NT2/D1 (cell line): ENCODE data around the gene MED14.
A peak's percentile ranks its signal among the peaks of the same experiment; 100 is the strongest.
"Not testable (repeated sequence)": the region's sequence is repeated elsewhere in the genome, so short reads cannot be mapped to it uniquely, and the experiment has no call there.

Experiments
- DNase-seq: peaks from one replicate; pipeline ENCODE4 v3.0.0-alpha.2; 2011; ENCODE audit warnings: low read depth, low spot score
- H3K27me3 ChIP-seq: 2 replicates; pipeline ENCODE4 v1.6.0; 2011; ENCODE audit warnings: mild to moderate bottlenecking; ENCODE audit not compliant: insufficient read length, insufficient read depth
- H3K36me3 ChIP-seq: 2 replicates; pipeline ENCODE4 v1.6.1; 2011; ENCODE audit warnings: mild to moderate bottlenecking, low read length, mixed read lengths; ENCODE audit not compliant: insufficient read depth, insufficient read length
- H3K4me1 ChIP-seq: 2 replicates; pipeline ENCODE4 v1.5.1; 2011; ENCODE audit not compliant: insufficient read depth, insufficient read length
- H3K4me3 ChIP-seq: 2 replicates; pipeline ENCODE4 v1.5.1; 2011; ENCODE audit warnings: low read depth; ENCODE audit not compliant: insufficient read length
- H3K9ac ChIP-seq: 2 replicates; pipeline ENCODE4 v1.6.0; 2011; ENCODE audit warnings: low read depth; ENCODE audit not compliant: insufficient read length
- H3K9me3 ChIP-seq: 2 replicates; pipeline ENCODE4 v1.5.1; 2011; ENCODE audit warnings: mild to moderate bottlenecking, low read length; ENCODE audit not compliant: insufficient read depth
- SUZ12 ChIP-seq: IDR thresholded peaks from 2 replicates; pipeline ENCODE4 v1.6.1; 2011; ENCODE audit not compliant: insufficient read length, insufficient read depth; ENCODE audit errors: extremely low read depth
- YY1 ChIP-seq: IDR thresholded peaks from 2 replicates; pipeline ENCODE4 v1.6.1; 2011; ENCODE audit not compliant: insufficient read length, insufficient read depth
- ZNF274 ChIP-seq: IDR thresholded peaks from 2 replicates; pipeline ENCODE4 v1.6.1; 2011; ENCODE audit warnings: mild to moderate bottlenecking, low read depth, low read length

MED14 gene

DNA sequence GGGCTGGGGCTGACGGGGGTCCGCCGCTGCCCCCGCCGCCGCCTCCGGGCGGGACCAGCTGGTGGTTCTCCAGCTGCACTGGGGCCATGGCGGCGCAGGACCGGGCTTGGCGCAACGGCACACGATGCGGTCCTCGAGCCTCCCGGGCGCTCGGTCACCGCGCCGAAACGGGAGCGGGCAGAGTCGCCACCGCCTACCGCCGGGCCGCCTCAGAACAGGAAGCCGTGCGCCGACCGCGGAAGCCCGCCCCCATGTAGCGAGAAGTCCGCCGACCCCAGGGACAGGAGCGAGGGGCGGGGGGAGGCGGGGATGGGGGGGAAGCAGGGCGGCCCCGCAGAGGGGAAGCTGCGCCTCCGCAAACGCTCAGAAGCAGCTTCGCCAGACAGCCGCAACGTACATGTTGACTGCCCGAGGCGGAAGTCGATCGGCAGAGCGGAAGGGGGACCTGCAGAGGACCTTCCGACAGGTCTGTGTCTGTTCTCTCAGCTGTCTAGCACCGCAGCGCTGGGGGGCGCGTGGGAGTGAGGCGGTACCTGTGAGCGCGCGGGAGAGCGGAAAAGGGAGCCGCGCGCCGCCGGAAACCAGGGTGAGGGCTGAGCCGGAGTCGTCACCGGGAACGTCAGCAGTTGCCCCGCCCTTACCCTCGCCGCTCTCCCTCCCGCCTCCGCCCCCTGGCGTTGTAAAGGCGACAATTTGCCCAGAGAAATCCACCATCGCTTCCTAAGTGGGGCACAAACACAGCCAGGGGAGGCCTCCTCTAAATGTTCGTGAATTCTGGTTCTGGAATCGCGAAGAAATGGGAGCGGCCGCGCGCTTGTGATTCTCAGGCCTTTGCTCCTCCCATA lies at the start of gene MED14:
MED14 (minus strand) TSS at position 218 of the 845 bp plus-strand sequence; CDS start at position 88, 130 bp downstream.
- no peaks in the 10 kb centered on the region for H3K9me3 ChIP-seq
- no peaks in the 10 kb centered on the region for H3K4me1 ChIP-seq
- peak within 1 kb of the TSS; percentile 90 for H3K9ac ChIP-seq
- peak within 1 kb of the TSS; percentile 73 for H3K4me3 ChIP-seq
- TF ChIP-seq YY1 (no peak), SUZ12 (no peak), ZNF274 (no peak)
- peaks cover 14% of the 10 kb centered on the region for H3K36me3 ChIP-seq
- H3K27me3 ChIP-seq = no peaks in the 10 kb centered on the region
- peak; percentile 81 for DNase-seq

DNA sequence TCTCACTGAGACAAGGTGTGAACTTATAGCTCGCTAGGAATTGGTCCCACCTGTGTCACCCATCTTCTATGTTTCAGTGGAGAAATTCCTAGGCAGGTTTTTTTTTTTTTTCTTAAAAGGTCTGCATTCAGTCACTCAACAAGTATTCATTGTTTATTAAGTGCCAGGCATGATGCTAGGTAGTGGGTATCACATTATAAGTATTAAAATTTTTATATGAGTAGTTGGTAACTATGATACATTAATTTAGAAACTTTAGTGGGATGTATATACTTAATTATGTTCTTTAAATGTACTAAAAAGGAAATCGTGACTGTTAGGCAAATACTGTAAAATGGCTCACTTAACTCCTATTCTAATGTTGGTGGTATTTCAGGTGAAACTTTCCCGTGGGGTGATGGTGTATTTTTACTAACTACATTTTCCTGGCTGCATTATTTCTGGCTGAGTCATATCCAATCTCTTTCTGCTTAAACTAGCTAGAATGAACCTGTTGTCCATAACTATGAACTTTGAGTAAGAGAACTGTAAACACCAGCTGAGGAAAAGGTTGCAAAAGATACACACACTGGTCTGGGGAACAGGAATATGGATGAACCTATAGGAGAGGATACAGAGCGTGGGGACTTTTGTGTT lies 49.3 kb upstream of the MED14 start:
- Histone ChIP-seq H3K9ac (no peak overlapping the region), H3K9me3 (0 out of 2 replicates have a peak, but pooled peaks cover 3% of the 10 kb centered on the region), H3K27me3 (no peaks in the 10 kb centered on the region), H3K4me3 (no peak overlapping the region), H3K4me1 (no peaks in the 10 kb centered on the region), H3K36me3 (no peaks in the 10 kb centered on the region)
- TF ChIP-seq ZNF274 = no peak
- no peak for TF ChIP-seq SUZ12
- no peak for TF ChIP-seq YY1
- DNase-seq = no peak

DNA sequence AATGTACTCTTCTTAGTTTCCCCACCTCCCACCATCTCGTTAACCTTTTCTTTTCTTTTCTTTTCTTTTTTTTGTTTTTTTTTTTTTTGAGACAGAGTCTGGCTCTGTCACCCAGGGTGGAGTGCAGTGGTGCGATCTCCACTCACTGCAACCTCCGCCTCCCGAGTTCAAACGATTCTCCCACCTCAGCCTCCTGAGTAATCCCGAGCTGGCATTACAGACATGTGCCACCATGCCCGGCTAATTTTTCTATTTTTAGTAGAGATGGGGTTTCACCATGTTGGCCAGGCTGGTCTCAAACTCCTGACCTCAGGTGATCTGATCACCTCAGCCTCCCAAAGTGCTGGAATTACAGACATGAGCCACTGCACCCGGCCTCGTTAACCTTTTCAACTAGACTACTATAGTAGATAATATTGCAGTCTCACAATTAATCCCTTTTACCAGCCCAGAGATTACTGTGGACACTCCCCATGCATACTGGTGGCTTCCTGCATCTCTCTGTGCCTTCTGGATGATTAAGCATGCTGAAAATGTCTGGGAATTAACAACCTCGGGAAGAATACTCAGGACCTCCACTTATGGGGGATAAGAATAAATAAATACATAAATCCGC lies 47.4 kb upstream of the MED14 start:
- H3K36me3 ChIP-seq, H3K9ac ChIP-seq, H3K27me3 ChIP-seq, H3K9me3 ChIP-seq, H3K4me3 ChIP-seq, H3K4me1 ChIP-seq, DNase-seq: not testable (repeated sequence)

DNA sequence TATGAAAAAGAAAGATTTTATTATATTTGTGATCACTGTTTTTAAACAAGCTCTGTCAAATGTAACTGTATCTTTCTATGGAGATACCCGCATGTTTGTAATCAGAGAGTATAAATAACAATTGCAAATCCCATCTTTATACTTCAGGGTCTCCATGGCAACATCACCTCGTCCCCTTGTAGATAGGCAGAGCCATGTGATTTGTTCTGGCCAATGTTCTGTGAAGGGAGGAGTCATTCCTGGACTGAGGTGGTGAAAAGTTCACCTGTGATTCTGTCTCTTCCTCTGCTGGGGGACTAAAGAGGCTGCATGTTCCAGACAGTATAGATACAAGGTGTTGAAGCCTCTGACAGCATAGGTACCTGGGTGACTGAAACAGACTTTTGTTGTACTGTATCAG lies 45.6 kb upstream of the MED14 start:
- TF ChIP-seq SUZ12 (no peak), ZNF274 (no peak), YY1 (no peak)
- H3K4me1 ChIP-seq = no peaks in the 10 kb centered on the region
- DNase-seq = no peak
- H3K27me3 ChIP-seq = no peaks in the 10 kb centered on the region
- no peaks in the 10 kb centered on the region for H3K9me3 ChIP-seq
- no peak overlapping the region for H3K4me3 ChIP-seq
- no peaks in the 10 kb centered on the region for H3K36me3 ChIP-seq
- H3K9ac ChIP-seq = no peak overlapping the region

DNA sequence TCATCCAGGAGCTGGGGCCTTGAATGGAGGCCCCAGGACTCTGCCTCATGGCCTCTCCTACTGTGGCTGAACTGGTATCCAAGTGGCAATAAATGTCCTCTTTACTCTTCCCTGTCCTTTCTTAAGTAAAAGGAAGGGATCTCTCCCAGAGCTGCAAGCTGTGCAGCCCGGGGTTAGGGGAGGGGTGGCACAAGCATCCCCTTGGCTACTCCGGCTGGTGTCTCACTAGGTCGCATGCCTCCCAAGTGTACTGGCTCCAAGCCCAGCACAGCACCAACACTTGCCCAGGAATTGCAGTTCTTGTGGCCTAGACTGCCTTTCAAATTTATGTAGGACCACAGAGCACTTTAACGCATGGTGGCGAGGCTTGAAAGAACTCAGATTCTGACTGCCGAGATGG lies 44.7 kb upstream of the MED14 start:
- Histone ChIP-seq H3K36me3 (no peaks in the 10 kb centered on the region), H3K27me3 (no peaks in the 10 kb centered on the region), H3K9ac (no peak overlapping the region), H3K4me3 (no peak overlapping the region), H3K4me1 (no peaks in the 10 kb centered on the region), H3K9me3 (no peaks in the 10 kb centered on the region)
- TF ChIP-seq YY1 (no peak), ZNF274 (no peak), SUZ12 (no peak)
- DNase-seq = no peak

DNA sequence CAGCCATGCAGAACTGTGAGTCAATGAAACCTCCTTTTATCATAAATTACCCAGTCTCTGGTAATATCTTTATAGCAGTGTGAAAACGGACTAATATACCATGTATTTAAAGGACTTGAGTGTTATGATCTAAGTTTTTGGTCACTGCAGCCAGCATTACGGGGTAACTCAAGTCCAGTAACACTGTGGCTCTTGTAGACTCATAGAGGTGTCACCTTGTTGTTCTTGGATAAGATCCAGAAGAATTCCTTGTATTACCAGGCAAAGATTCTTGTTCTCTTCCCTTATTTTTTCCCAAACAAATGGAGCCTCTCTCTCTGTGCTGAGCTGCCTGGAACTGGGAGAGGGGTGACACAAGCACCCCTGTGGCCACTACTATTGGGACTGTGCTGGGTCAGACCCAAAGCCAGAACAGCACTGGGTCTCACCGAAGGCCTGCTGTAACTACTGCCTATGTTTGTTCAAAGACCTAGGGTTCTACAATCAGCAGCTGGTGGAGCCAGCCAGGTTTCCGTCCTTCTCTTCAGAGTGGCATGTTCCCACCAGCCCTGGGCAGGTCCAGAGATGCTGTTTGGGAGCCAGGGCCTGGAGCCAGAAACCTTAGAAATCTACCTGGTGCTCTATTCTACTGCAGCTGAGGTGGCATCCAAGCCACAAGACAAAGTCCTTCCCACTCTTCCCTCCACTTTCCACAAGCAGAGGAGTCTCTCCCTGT lies 43.7 kb upstream of the MED14 start:
- Histone ChIP-seq H3K27me3 (no peaks in the 10 kb centered on the region), H3K9me3 (no peaks in the 10 kb centered on the region)

More for the DNA sequence above, 43.7 kb upstream of the MED14 start:
- Histone ChIP-seq H3K9ac (no peak overlapping the region), H3K36me3 (no peaks in the 10 kb centered on the region), H3K4me1 (no peaks in the 10 kb centered on the region), H3K4me3 (no peak overlapping the region)
- no peak for TF ChIP-seq YY1
- no peak for TF ChIP-seq ZNF274
- no peak for TF ChIP-seq SUZ12
- no peak for DNase-seq
